Measurements from ENCODE around the gene OR2T5.
"Not testable (repeated sequence)": the region's sequence is repeated elsewhere in the genome, so short reads cannot be mapped to it uniquely, and the experiment has no call there.

The OR2T5 gene

GRCh38 chr1:248450466-248451145, 37.8 kb upstream of the OR2T5 start:
- H3K79me2 ChIP-seq (ENCODE audit: low read length); H3K9me2 ChIP-seq (replicated peaks; ENCODE audit: insufficient read depth, low read length); H3K4me3 ChIP-seq (ENCODE audit: low read length); DNase-seq; H3K4me1 ChIP-seq (ENCODE audit: low read length); H3K36me3 ChIP-seq (replicated peaks; ENCODE audit: insufficient read depth, low read length); H3F3A ChIP-seq (ENCODE audit: insufficient read depth, low read length); H3K27ac ChIP-seq (ENCODE audit: low read length); H3K9ac ChIP-seq (ENCODE audit: low read length); H4K20me1 ChIP-seq (ENCODE audit: insufficient read depth, low read length); H3K9me3 ChIP-seq (replicated peaks; ENCODE audit: insufficient read depth, low read length); H3K4me2 ChIP-seq (ENCODE audit: low read depth, low read length); H3K27me3 ChIP-seq (replicated peaks; ENCODE audit: insufficient read depth, low read length); H2AFZ ChIP-seq (ENCODE audit: low read length): not testable (repeated sequence)

- not testable (repeated sequence) for H3K9me3 ChIP-seq (replicated peaks; ENCODE audit: insufficient read depth, low read length); H2AFZ ChIP-seq (ENCODE audit: low read length); H3K27ac ChIP-seq (ENCODE audit: low read length); H3K4me1 ChIP-seq (ENCODE audit: low read length); H3K9me2 ChIP-seq (replicated peaks; ENCODE audit: insufficient read depth, low read length); H3K4me3 ChIP-seq (ENCODE audit: low read length); H3F3A ChIP-seq (ENCODE audit: insufficient read depth, low read length); H4K20me1 ChIP-seq (ENCODE audit: insufficient read depth, low read length); H3K79me2 ChIP-seq (ENCODE audit: low read length); H3K36me3 ChIP-seq (replicated peaks; ENCODE audit: insufficient read depth, low read length); H3K9ac ChIP-seq (ENCODE audit: low read length); DNase-seq; H3K27me3 ChIP-seq (replicated peaks; ENCODE audit: insufficient read depth, low read length); H3K4me2 ChIP-seq (ENCODE audit: low read depth, low read length)
These were observed 34.8 kb upstream of the OR2T5 start for GRCh38 chr1:248453619-248454018.

- not testable (repeated sequence) for H3K79me2 ChIP-seq (ENCODE audit: low read length); H3K4me3 ChIP-seq (ENCODE audit: low read length); H3K4me2 ChIP-seq (ENCODE audit: low read depth, low read length); H3K9ac ChIP-seq (ENCODE audit: low read length); H2AFZ ChIP-seq (ENCODE audit: low read length); H3K9me2 ChIP-seq (replicated peaks; ENCODE audit: insufficient read depth, low read length); H3F3A ChIP-seq (ENCODE audit: insufficient read depth, low read length); H4K20me1 ChIP-seq (ENCODE audit: insufficient read depth, low read length); H3K9me3 ChIP-seq (replicated peaks; ENCODE audit: insufficient read depth, low read length); H3K27me3 ChIP-seq (replicated peaks; ENCODE audit: insufficient read depth, low read length); DNase-seq; H3K36me3 ChIP-seq (replicated peaks; ENCODE audit: insufficient read depth, low read length); H3K27ac ChIP-seq (ENCODE audit: low read length); H3K4me1 ChIP-seq (ENCODE audit: low read length)
These were observed 33.3 kb upstream of the OR2T5 start for GRCh38 chr1:248455045-248455444.

- H3K4me2 ChIP-seq (ENCODE audit: low read depth, low read length); DNase-seq; H3K79me2 ChIP-seq (ENCODE audit: low read length); H3K36me3 ChIP-seq (replicated peaks; ENCODE audit: insufficient read depth, low read length); H3K9me2 ChIP-seq (replicated peaks; ENCODE audit: insufficient read depth, low read length); H3F3A ChIP-seq (ENCODE audit: insufficient read depth, low read length); H3K27me3 ChIP-seq (replicated peaks; ENCODE audit: insufficient read depth, low read length); H3K4me3 ChIP-seq (ENCODE audit: low read length); H3K9me3 ChIP-seq (replicated peaks; ENCODE audit: insufficient read depth, low read length); H3K9ac ChIP-seq (ENCODE audit: low read length); H3K27ac ChIP-seq (ENCODE audit: low read length); H4K20me1 ChIP-seq (ENCODE audit: insufficient read depth, low read length); H3K4me1 ChIP-seq (ENCODE audit: low read length); H2AFZ ChIP-seq (ENCODE audit: low read length): not testable (repeated sequence)
These were observed 31.8 kb upstream of the OR2T5 start for GRCh38 chr1:248456635-248457034.

GRCh38 chr1:248459117-248459516, 29.3 kb upstream of the OR2T5 start:
- H3K27ac ChIP-seq (ENCODE audit: low read length); H3K9ac ChIP-seq (ENCODE audit: low read length); H4K20me1 ChIP-seq (ENCODE audit: insufficient read depth, low read length); H2AFZ ChIP-seq (ENCODE audit: low read length); H3K36me3 ChIP-seq (replicated peaks; ENCODE audit: insufficient read depth, low read length); H3K4me1 ChIP-seq (ENCODE audit: low read length); H3K4me2 ChIP-seq (ENCODE audit: low read depth, low read length); DNase-seq; H3K79me2 ChIP-seq (ENCODE audit: low read length); H3K4me3 ChIP-seq (ENCODE audit: low read length); H3F3A ChIP-seq (ENCODE audit: insufficient read depth, low read length); H3K9me2 ChIP-seq (replicated peaks; ENCODE audit: insufficient read depth, low read length); H3K27me3 ChIP-seq (replicated peaks; ENCODE audit: insufficient read depth, low read length); H3K9me3 ChIP-seq (replicated peaks; ENCODE audit: insufficient read depth, low read length): not testable (repeated sequence)

GRCh38 chr1:248471154-248471553, 17.2 kb upstream of the OR2T5 start:
- Histone ChIP-seq H2AFZ (ENCODE audit: low read length) (no peak overlapping the region), H3K27ac (ENCODE audit: low read length) (no peak overlapping the region), H3K4me1 (ENCODE audit: low read length) (no peaks in the 10 kb centered on the region), H4K20me1 (ENCODE audit: insufficient read depth, low read length) (no peaks in the 10 kb centered on the region), H3F3A (ENCODE audit: insufficient read depth, low read length) (no peaks in the 10 kb centered on the region), H3K9ac (ENCODE audit: low read length) (no peak overlapping the region), H3K4me3 (ENCODE audit: low read length) (no peak overlapping the region), H3K4me2 (ENCODE audit: low read depth, low read length) (no peak overlapping the region), H3K79me2 (ENCODE audit: low read length) (no peaks in the 10 kb centered on the region), H3K36me3 (replicated peaks; ENCODE audit: insufficient read depth, low read length) (no peaks in the 10 kb centered on the region), H3K9me3 (replicated peaks; ENCODE audit: insufficient read depth, low read length) (no peaks in the 10 kb centered on the region), H3K27me3 (replicated peaks; ENCODE audit: insufficient read depth, low read length) (no peaks in the 10 kb centered on the region), H3K9me2 (replicated peaks; ENCODE audit: insufficient read depth, low read length) (no peaks in the 10 kb centered on the region)
- DNase-seq = no peak
- no peak for TF ChIP-seq EZH2 (optimal IDR thresholded peaks at IDR 0.05; ENCODE audit: low read depth, low read length)

- H3K4me3 ChIP-seq (ENCODE audit: low read length); H4K20me1 ChIP-seq (ENCODE audit: insufficient read depth, low read length); H3K9me3 ChIP-seq (replicated peaks; ENCODE audit: insufficient read depth, low read length); H3K27me3 ChIP-seq (replicated peaks; ENCODE audit: insufficient read depth, low read length); H3K4me1 ChIP-seq (ENCODE audit: low read length); H3K4me2 ChIP-seq (ENCODE audit: low read depth, low read length); DNase-seq; H3K79me2 ChIP-seq (ENCODE audit: low read length); H3F3A ChIP-seq (ENCODE audit: insufficient read depth, low read length); H3K9ac ChIP-seq (ENCODE audit: low read length); H2AFZ ChIP-seq (ENCODE audit: low read length); H3K27ac ChIP-seq (ENCODE audit: low read length); H3K9me2 ChIP-seq (replicated peaks; ENCODE audit: insufficient read depth, low read length); H3K36me3 ChIP-seq (replicated peaks; ENCODE audit: insufficient read depth, low read length): not testable (repeated sequence)
These were observed 16.3 kb upstream of the OR2T5 start for GRCh38 chr1:248472111-248472510.

- not testable (repeated sequence) for H3F3A ChIP-seq (ENCODE audit: insufficient read depth, low read length); H4K20me1 ChIP-seq (ENCODE audit: insufficient read depth, low read length); H3K4me3 ChIP-seq (ENCODE audit: low read length); DNase-seq; H3K27me3 ChIP-seq (replicated peaks; ENCODE audit: insufficient read depth, low read length); H3K9ac ChIP-seq (ENCODE audit: low read length); H3K4me2 ChIP-seq (ENCODE audit: low read depth, low read length); H3K27ac ChIP-seq (ENCODE audit: low read length); H3K9me2 ChIP-seq (replicated peaks; ENCODE audit: insufficient read depth, low read length); H3K79me2 ChIP-seq (ENCODE audit: low read length); H2AFZ ChIP-seq (ENCODE audit: low read length); H3K9me3 ChIP-seq (replicated peaks; ENCODE audit: insufficient read depth, low read length); H3K4me1 ChIP-seq (ENCODE audit: low read length); H3K36me3 ChIP-seq (replicated peaks; ENCODE audit: insufficient read depth, low read length)
These were observed 15.3 kb upstream of the OR2T5 start, which contains the start of gene OR2T3 for GRCh38 chr1:248473051-248473450. Gene OR2T3 (plus strand): TSS chr1:248473351. CDS start chr1:248473351, 0 bp downstream.
